K562 (cell line): ENCODE results near the gene ZMYND12. TPM values are rescaled to one million over a fixed set of nuclear protein-coding genes. Genes with fewer than 3 reads are reported as not detected.
A peak's percentile ranks its signal among the peaks of the same experiment; 100 is the strongest.

Experiments used
- ATAC-seq: fragments of 200-7000 bp; cut with Tn5 transposase; 3 replicates; pipeline ENCODE4 v1.9.1; 2020; ENCODE audit warnings: moderate library complexity
- BruUV-seq: library from RNA; stranded (reverse); fragments of 400-500 nt; replicated peaks from 2 replicates; lab custom pipeline; 2021; lab: Mats Ljungman, UMichigan
- CTCF ChIA-PET: fragments of 300-600 bp; formaldehyde crosslinking; extraction: SDS; loops from one replicate; lab custom pipeline; 2021; ENCODE audit warnings: low intra/inter-chr PET ratio; lab: Yijun Ruan, JAX
- POLR2A ChIA-PET: fragments of 300-600, 350-650 bp; sonication (Branson Sonifier 250); formaldehyde crosslinking; extraction: SDS; loops from one replicate; lab custom pipeline; 2021; ENCODE audit warnings: antibody characterized with exemption, inconsistent platforms; lab: Yijun Ruan, JAX
- DNase-seq, 4 experiments: peaks; one replicate each; pipeline versions ENCODE4 v3.0.0 to v3.0.0-alpha.2; 2011 to 2018; ENCODE audit warnings: low spot score in 3 of 4, mixed read lengths in 3 of 4; ENCODE audit errors: extremely low read depth in 1 of 4
- FAIRE-seq: peaks from 2 replicates; lab custom pipeline; 2011; peaks lifted over from hg19 to GRCh38; lab: Jason Lieb, UNC
- H2AFZ ChIP-seq: 2 replicates; pipeline ENCODE4 v1.6.0; 2011; ENCODE audit warnings: low read depth, low read length, control low read depth, inconsistent platforms
- H3K27ac ChIP-seq: fragments of 200-600 bp; 3 replicates; pipeline ENCODE4 v1.8.0; 2011; ENCODE audit warnings: low read depth, mild to moderate bottlenecking, control low read depth, inconsistent platforms, low read length, moderate library complexity, mixed read lengths; ENCODE audit errors: extremely low read depth
- H3K27me3 ChIP-seq, 2 experiments: fragments of 300-600 bp in 1 of 2; 2 replicates in 1 of 2; 3 replicates in 1 of 2; pipeline versions ENCODE4 v1.6.0 to v1.8.0; 2011; ENCODE audit warnings: inconsistent platforms in 2 of 2, low read length in 2 of 2, mild to moderate bottlenecking in 1 of 2, mixed read lengths in 1 of 2, moderate library complexity in 1 of 2; ENCODE audit not compliant: control insufficient read depth in 2 of 2, insufficient read depth in 2 of 2
- H3K36me3 ChIP-seq: fragments of 300-600 bp; 3 replicates; pipeline ENCODE4 v1.8.0; 2011; ENCODE audit warnings: mild to moderate bottlenecking, low read length, inconsistent platforms; ENCODE audit not compliant: control insufficient read depth, insufficient read depth
- H3K4me1 ChIP-seq, 2 experiments: fragments of 200-600 bp in 1 of 2; replicated peaks in 1 of 2; 2 replicates in 1 of 2; 3 replicates in 1 of 2; pipeline versions ENCODE4 v1.5.1 to v1.8.0; 2011; ENCODE audit warnings: inconsistent platforms in 2 of 2, low read length in 2 of 2, mild to moderate bottlenecking in 1 of 2, mixed read lengths in 1 of 2, moderate library complexity in 1 of 2; ENCODE audit not compliant: control insufficient read depth in 2 of 2, insufficient read depth in 2 of 2
- H3K4me2 ChIP-seq: 2 replicates; pipeline ENCODE4 v1.6.1; 2011; ENCODE audit warnings: low read length, control low read depth, inconsistent platforms, mixed read lengths; ENCODE audit not compliant: insufficient read depth
- H3K4me3 ChIP-seq: fragments of 200-600 bp; sonication (generic), shearing (Covaris generic); 2 replicates; pipeline ENCODE4 v1.5.1; 2016; ENCODE audit warnings: control low read depth, inconsistent platforms
- H3K79me2 ChIP-seq: fragments of 200-600 bp; 3 replicates; pipeline ENCODE4 v1.8.0; 2011; ENCODE audit warnings: low read length, inconsistent platforms; ENCODE audit not compliant: control insufficient read depth, insufficient read depth
- H3K9ac ChIP-seq, 2 experiments: 2 replicates each; pipeline versions ENCODE4 v1.6.0 to v1.6.1; 2011; ENCODE audit warnings: low read depth in 2 of 2, low read length in 2 of 2, control low read depth in 1 of 2, inconsistent platforms in 1 of 2, mild to moderate bottlenecking in 1 of 2, mixed read lengths in 1 of 2; ENCODE audit not compliant: insufficient read depth in 1 of 2
- H3K9me1 ChIP-seq: one replicate; pipeline ENCODE4 v1.6.0; 2011; ENCODE audit warnings: inconsistent platforms, mild to moderate bottlenecking, low read length, moderate library complexity; ENCODE audit not compliant: control insufficient read depth, insufficient read depth
- H3K9me3 ChIP-seq: replicated peaks from 2 replicates; pipeline ENCODE4 v1.5.1; 2011; ENCODE audit warnings: low read depth, low read length, inconsistent platforms; ENCODE audit not compliant: control insufficient read depth, insufficient read depth
- H4K20me1 ChIP-seq: replicated peaks from 2 replicates; pipeline ENCODE4 v1.6.1; 2011; ENCODE audit warnings: low read length, inconsistent platforms, mixed read lengths; ENCODE audit not compliant: control insufficient read depth, insufficient read depth
- E2F6 ChIP-seq, 2 experiments: IDR thresholded peaks; 2 replicates each; pipeline ENCODE4 v1.6.1; 2011; ENCODE audit warnings: borderline replicate concordance in 1 of 2, control low read depth in 1 of 2, low read depth in 1 of 2, low read length in 1 of 2, mild to moderate bottlenecking in 1 of 2, mixed read lengths in 1 of 2, moderate library complexity in 1 of 2; ENCODE audit not compliant: insufficient read depth in 1 of 2, insufficient read length in 1 of 2, poor library complexity in 1 of 2, severe bottlenecking in 1 of 2; ENCODE audit errors: extremely low read depth in 1 of 2
- RBM25 ChIP-seq: fragments of 200-400 bp; formaldehyde crosslinking; IDR thresholded peaks from 2 replicates; pipeline ENCODE4 v1.6.1; 2018; ENCODE audit warnings: low read length, low read depth, moderate library complexity; ENCODE audit not compliant: severe bottlenecking
- TBL1XR1 ChIP-seq, 2 experiments: IDR thresholded peaks; 2 replicates each; pipeline ENCODE4 v1.6.1; 2012; ENCODE audit warnings: improper control_type of control experiment in 2 of 2, low read length in 2 of 2, mild to moderate bottlenecking in 1 of 2
- WGBS: fragments of 100-300 bp; shearing (Covaris generic); methylation state at CpG from one replicate; pipeline ENCODE4 v1.1.6; 2016; ENCODE audit warnings: low coverage, mixed read lengths; ENCODE audit not compliant: insufficient coverage; ENCODE audit errors: missing lambda C conversion rate; 5-methylcytosine and 5-hydroxymethylcytosine counted together
- in situ Hi-C: fragments of 300-500 bp; cut with MboI; formaldehyde crosslinking; loops from 4 replicates; pipeline ENCODE4 v1.15.0; 2018; ENCODE audit warnings: inconsistent platforms, mixed read lengths
- intact Hi-C: fragments of 100-400 bp; cut with micrococcal nuclease; formaldehyde crosslinking; loops from 2 replicates; pipeline ENCODE4 v1.14.2; 2022
- polyA plus RNA-seq, 8 experiments: library from polyadenylated mRNA; depleted of rRNA in 4 of 8; stranded (reverse) in 5 of 8; unstranded in 3 of 8; fragments of >200 nt; fragmentation: Nextera tagmentation in 2 of 8; fragmentation: Illumina TruSeq in 1 of 8; extraction: Ambion mirVana in 2 of 8; extraction: Trizol in 1 of 8; gene quantifications; 2 replicates each; pipeline versions ENCODE4 v1.2.1 to v1.2.3, GENCODE V29; 2011 to 2014; ENCODE audit warnings: inconsistent platforms in 1 of 8, missing spikeins in 1 of 8
- small RNA-seq: library from RNA; depleted of rRNA; stranded (forward); fragments of <200 nt; gene quantifications from one replicate; pipeline ENCODE3, GENCODE V24; 2014
- total RNA-seq, 7 experiments: library from RNA; depleted of rRNA in 6 of 7; stranded (reverse); fragments of >200 nt in 6 of 7; fragmentation: Illumina TruSeq in 2 of 7; extraction: Trizol in 2 of 7; gene quantifications; 2 replicates each; pipeline versions ENCODE4 v1.2.1 to v1.2.3, GENCODE V29; 2011 to 2021; ENCODE audit warnings: low replicate concordance in 1 of 7

ZMYND12 gene
- total and polyA plus RNA-seq, 9 of the 15 experiments (the other 6 are each of a cell fraction or from before 2014, with no cell fraction given) = not detected

DNA sequence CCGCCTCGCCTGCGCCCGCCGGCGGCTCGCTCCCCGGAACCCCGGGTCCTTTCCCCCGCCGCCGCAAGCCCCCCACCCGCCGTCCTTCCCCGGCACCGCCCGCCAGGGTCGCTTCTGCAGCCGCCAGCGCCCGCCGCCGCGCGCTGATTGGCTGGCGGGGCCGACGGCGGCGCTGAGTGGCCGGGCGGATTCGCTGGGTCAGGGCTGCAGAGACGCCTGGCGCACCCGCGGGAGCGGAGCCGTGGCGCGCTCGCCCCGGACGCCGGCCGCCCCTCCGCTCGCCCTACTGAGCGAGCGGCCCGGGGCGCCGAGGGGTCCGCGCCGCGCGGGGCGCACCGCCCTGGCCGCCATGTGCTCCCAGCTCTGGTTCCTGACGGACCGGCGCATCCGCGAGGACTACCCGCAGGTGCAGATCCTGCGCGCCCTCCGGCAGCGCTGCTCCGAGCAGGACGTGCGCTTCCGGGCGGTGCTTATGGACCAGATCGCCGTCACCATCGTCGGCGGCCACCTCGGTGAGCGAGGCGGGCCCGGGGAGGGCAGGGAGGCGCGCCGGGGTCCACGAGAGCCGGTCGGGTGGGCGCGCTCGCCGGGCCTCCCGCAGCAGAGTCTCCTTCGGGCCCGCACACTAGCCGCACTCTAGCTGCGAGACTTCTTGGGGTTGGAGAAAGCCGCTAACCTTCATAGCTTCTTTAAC, 75.1 kb downstream of the ZMYND12 start, which contains the start of gene RIMKLA:
RIMKLA (plus strand) TSS at position 207 of the 694 bp plus-strand sequence; CDS start at position 350, 143 bp downstream.
- ATAC-seq (peak; percentile 84), DNase-seq (peak; percentile 28 to 80 (median 74)), FAIRE-seq (no peak)
- ChIA-PET POLR2A (interaction anchor here (0.6 kb wide), 1 partner anchor 270 kb away, joined by 4 read pairs; no protein-coding TSS in a partner anchor), CTCF (no interaction called here)
- Histone ChIP-seq H3K79me2 (no peaks in the 10 kb centered on the region), H3K9me3 (no peaks in the 10 kb centered on the region), H3K4me3 (peak within 1 kb of the TSS; percentile 18; the same call in 1 of the 2 replicates), H2AFZ (peak within 1 kb of the TSS; percentile 28; the same call in 1 of the 2 replicates), H3K27me3 (peaks cover 35 to 45% of the 10 kb centered on the region in 2 experiments), H3K4me1 (peaks cover 0 to 11% of the 10 kb centered on the region in 2 experiments; a peak in 2 of 5 replicates), H4K20me1 (no peaks in the 10 kb centered on the region), H3K9me1 (no peaks in the 10 kb centered on the region), H3K9ac (no peak within 1 kb of the TSS), H3K27ac (no peak within 1 kb of the TSS), H3K36me3 (no peaks in the 10 kb centered on the region), H3K4me2 (peak within 1 kb of the TSS; percentile 7; the same call in 1 of the 2 replicates)
- in situ Hi-C loops = no loop called here
- 11% methylated on average over 68 of the region's 101 CpGs for WGBS
- no TSS peak for BruUV-seq
- peak in 1 of 2 experiments; percentile 72 for TF ChIP-seq E2F6 (IDR thresholded peaks at IDR 0.05; ENCODE audit: borderline replicate concordance in 1 of 2, extremely low read depth in 1 of 2, insufficient read depth in 1 of 2, insufficient read length in 1 of 2, low read depth in 1 of 2, low read length in 1 of 2, poor library complexity in 1 of 2, severe bottlenecking in 1 of 2)
- TF ChIP-seq RBM25 = peak; percentile 50
- no peak for TF ChIP-seq TBL1XR1 (IDR thresholded peaks at IDR 0.05; ENCODE audit: low read length in 2 of 2)
- intact Hi-C loops = no loop called here

Small RNA genes lying within 50 kb of the gene (small RNA-seq; reads per million reads assigned to genes)
- gene TMSB4XP1 = not detected

Other genes starting within 250 kb of the ZMYND12 start
- gene FOXJ3, start 120.8 kb downstream of the ZMYND12 start, total RNA-seq (2014; rRNA removed) = 17.9 and 19.3 TPM in 2 replicates
- 23.4 and 27.8 TPM in 2 replicates for gene FOXJ3, start 120.8 kb downstream of the ZMYND12 start, total RNA-seq (2014; rRNA removed; fragmentation: Illumina TruSeq; extraction: Trizol)
- gene FOXJ3, start 120.8 kb downstream of the ZMYND12 start, total RNA-seq (2015; rRNA removed; fragmentation: Illumina TruSeq; extraction: Trizol) = 22.0 and 23.5 TPM in 2 replicates
- 35.3 and 35.4 TPM in 2 replicates for gene FOXJ3, start 120.8 kb downstream of the ZMYND12 start, total RNA-seq (2021)
- gene FOXJ3, start 120.8 kb downstream of the ZMYND12 start, polyA plus RNA-seq (2011; rRNA removed) = 30.5 and 60.5 TPM in 2 replicates
- gene FOXJ3, start 120.8 kb downstream of the ZMYND12 start, polyA plus RNA-seq (2014; fragmentation: Illumina TruSeq; extraction: Trizol) = 27.7 and 34.6 TPM in 2 replicates
- 10 to 100 TPM in 1 of 2 experiments, 1 to 10 TPM in 1; 8.7 to 13.1 TPM for gene FOXJ3, start 120.8 kb downstream of the ZMYND12 start, polyA plus RNA-seq (2014; fragmentation: Nextera tagmentation; extraction: Ambion mirVana)
- 19.0 and 20.1 TPM in 2 replicates for gene FOXJ3, start 120.8 kb downstream of the ZMYND12 start, polyA plus RNA-seq (2014; rRNA removed)
- under 0.01 TPM in 1 of 2 replicates, not detected in the other for gene RIMKLA, start 75.2 kb downstream of the ZMYND12 start, total RNA-seq (2014; rRNA removed)
- not detected in 2 replicates for gene RIMKLA, start 75.2 kb downstream of the ZMYND12 start, total RNA-seq (2014; rRNA removed; fragmentation: Illumina TruSeq; extraction: Trizol)
- gene RIMKLA, start 75.2 kb downstream of the ZMYND12 start, total RNA-seq (2015; rRNA removed; fragmentation: Illumina TruSeq; extraction: Trizol) = not detected in 2 replicates
- gene RIMKLA, start 75.2 kb downstream of the ZMYND12 start, total RNA-seq (2021) = 0.02 TPM in 2 replicates
- 0.08 TPM in 1 of 2 replicates, not detected in the other for gene RIMKLA, start 75.2 kb downstream of the ZMYND12 start, polyA plus RNA-seq (2011; rRNA removed)
- not detected in 2 replicates for gene RIMKLA, start 75.2 kb downstream of the ZMYND12 start, polyA plus RNA-seq (2014; fragmentation: Illumina TruSeq; extraction: Trizol)
- gene RIMKLA, start 75.2 kb downstream of the ZMYND12 start, polyA plus RNA-seq (2014; fragmentation: Nextera tagmentation; extraction: Ambion mirVana) = not detected
- not detected in 2 replicates for gene RIMKLA, start 75.2 kb downstream of the ZMYND12 start, polyA plus RNA-seq (2014; rRNA removed)
- 13.0 and 22.2 TPM in 2 replicates for gene PPCS, start 521 bp upstream of the ZMYND12 start, total RNA-seq (2014; rRNA removed)
- gene PPCS, start 521 bp upstream of the ZMYND12 start, total RNA-seq (2014; rRNA removed; fragmentation: Illumina TruSeq; extraction: Trizol) = 16.6 and 19.7 TPM in 2 replicates
- gene PPCS, start 521 bp upstream of the ZMYND12 start, total RNA-seq (2015; rRNA removed; fragmentation: Illumina TruSeq; extraction: Trizol) = 14.8 and 16.5 TPM in 2 replicates
- 13.9 and 15.0 TPM in 2 replicates for gene PPCS, start 521 bp upstream of the ZMYND12 start, total RNA-seq (2021)
- gene PPCS, start 521 bp upstream of the ZMYND12 start, polyA plus RNA-seq (2011; rRNA removed) = 4.7 and 7.9 TPM in 2 replicates
- gene PPCS, start 521 bp upstream of the ZMYND12 start, polyA plus RNA-seq (2014; fragmentation: Illumina TruSeq; extraction: Trizol) = 12.8 and 15.2 TPM in 2 replicates
- gene PPCS, start 521 bp upstream of the ZMYND12 start, polyA plus RNA-seq (2014; fragmentation: Nextera tagmentation; extraction: Ambion mirVana) = 10 to 100 TPM; 12.9 to 14.2 TPM
- 20.6 and 34.6 TPM in 2 replicates for gene PPCS, start 521 bp upstream of the ZMYND12 start, polyA plus RNA-seq (2014; rRNA removed)
- gene CCDC30, start 7.3 kb upstream of the ZMYND12 start, total RNA-seq (2014; rRNA removed) = 0.05 and 0.08 TPM in 2 replicates
- gene CCDC30, start 7.3 kb upstream of the ZMYND12 start, total RNA-seq (2014; rRNA removed; fragmentation: Illumina TruSeq; extraction: Trizol) = 0.40 and 1.8 TPM in 2 replicates
- 0.36 and 0.41 TPM in 2 replicates for gene CCDC30, start 7.3 kb upstream of the ZMYND12 start, total RNA-seq (2015; rRNA removed; fragmentation: Illumina TruSeq; extraction: Trizol)
- gene CCDC30, start 7.3 kb upstream of the ZMYND12 start, total RNA-seq (2021) = 0.76 and 0.91 TPM in 2 replicates
- gene CCDC30, start 7.3 kb upstream of the ZMYND12 start, polyA plus RNA-seq (2011; rRNA removed) = 0.17 and 0.19 TPM in 2 replicates
- gene CCDC30, start 7.3 kb upstream of the ZMYND12 start, polyA plus RNA-seq (2014; fragmentation: Illumina TruSeq; extraction: Trizol) = 0.15 and 0.16 TPM in 2 replicates
- under 1 TPM; 0.24 to 0.44 TPM for gene CCDC30, start 7.3 kb upstream of the ZMYND12 start, polyA plus RNA-seq (2014; fragmentation: Nextera tagmentation; extraction: Ambion mirVana)
- 0.12 and 0.23 TPM in 2 replicates for gene CCDC30, start 7.3 kb upstream of the ZMYND12 start, polyA plus RNA-seq (2014; rRNA removed)
- 193 and 231 TPM in 2 replicates for gene PPIH, start 202.4 kb upstream of the ZMYND12 start, total RNA-seq (2014; rRNA removed)
- gene PPIH, start 202.4 kb upstream of the ZMYND12 start, total RNA-seq (2014; rRNA removed; fragmentation: Illumina TruSeq; extraction: Trizol) = 277 and 303 TPM in 2 replicates
- 287 and 304 TPM in 2 replicates for gene PPIH, start 202.4 kb upstream of the ZMYND12 start, total RNA-seq (2015; rRNA removed; fragmentation: Illumina TruSeq; extraction: Trizol)
- gene PPIH, start 202.4 kb upstream of the ZMYND12 start, total RNA-seq (2021) = 197 and 199 TPM in 2 replicates
- gene PPIH, start 202.4 kb upstream of the ZMYND12 start, polyA plus RNA-seq (2011; rRNA removed) = 269 and 324 TPM in 2 replicates
- 417 and 450 TPM in 2 replicates for gene PPIH, start 202.4 kb upstream of the ZMYND12 start, polyA plus RNA-seq (2014; fragmentation: Illumina TruSeq; extraction: Trizol)
- 100 to 1,000 TPM; 221 to 265 TPM for gene PPIH, start 202.4 kb upstream of the ZMYND12 start, polyA plus RNA-seq (2014; fragmentation: Nextera tagmentation; extraction: Ambion mirVana)
- 434 and 470 TPM in 2 replicates for gene PPIH, start 202.4 kb upstream of the ZMYND12 start, polyA plus RNA-seq (2014; rRNA removed)
- 1,738 and 1,868 TPM in 2 replicates for gene YBX1, start 226.4 kb upstream of the ZMYND12 start, total RNA-seq (2014; rRNA removed)
- 1,262 and 1,370 TPM in 2 replicates for gene YBX1, start 226.4 kb upstream of the ZMYND12 start, total RNA-seq (2014; rRNA removed; fragmentation: Illumina TruSeq; extraction: Trizol)
- 1,548 and 1,573 TPM in 2 replicates for gene YBX1, start 226.4 kb upstream of the ZMYND12 start, total RNA-seq (2015; rRNA removed; fragmentation: Illumina TruSeq; extraction: Trizol)
- gene YBX1, start 226.4 kb upstream of the ZMYND12 start, total RNA-seq (2021) = 1,160 and 1,216 TPM in 2 replicates
- gene YBX1, start 226.4 kb upstream of the ZMYND12 start, polyA plus RNA-seq (2011; rRNA removed) = 411 and 825 TPM in 2 replicates
- 1,646 and 1,955 TPM in 2 replicates for gene YBX1, start 226.4 kb upstream of the ZMYND12 start, polyA plus RNA-seq (2014; fragmentation: Illumina TruSeq; extraction: Trizol)
- gene YBX1, start 226.4 kb upstream of the ZMYND12 start, polyA plus RNA-seq (2014; fragmentation: Nextera tagmentation; extraction: Ambion mirVana) = 100 to 1,000 TPM; 363 to 380 TPM
- gene YBX1, start 226.4 kb upstream of the ZMYND12 start, polyA plus RNA-seq (2014; rRNA removed) = 1,176 and 1,182 TPM in 2 replicates